ENCODE measurements around the gene SH3RF3. TPM values are rescaled to one million over a fixed set of nuclear protein-coding genes. Genes with fewer than 3 reads are reported as not detected.

Gene SH3RF3
- total RNA-seq, 1 donor from 2014 or later = 0.47 TPM

DNA sequence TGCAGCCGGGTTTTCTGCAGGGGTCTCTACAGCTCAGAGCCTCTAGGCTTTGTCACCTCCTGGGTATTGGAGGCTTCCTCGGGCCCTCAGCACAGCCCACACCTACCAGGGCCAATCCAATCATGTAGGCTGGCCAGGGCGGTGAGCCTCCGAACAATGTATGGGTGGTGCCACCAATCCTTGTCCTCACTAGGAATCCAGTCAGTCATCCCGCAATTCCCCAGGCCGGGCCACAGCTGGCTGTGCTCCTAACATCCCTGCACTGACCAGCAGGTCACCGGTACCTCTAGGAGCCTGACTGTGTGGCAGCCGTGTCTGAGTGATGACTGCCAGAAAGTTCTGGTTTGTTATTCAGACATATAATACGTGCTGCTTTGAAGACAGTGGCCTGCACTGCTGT lies 129.4 kb downstream of the SH3RF3 start:
- no peak for DNase-seq
- H3K27ac Mint-ChIP-seq = no peak overlapping the region
- H3K4me1 Mint-ChIP-seq = peaks cover 6% of the 10 kb centered on the region
- H3K9me3 Mint-ChIP-seq = no peaks in the 10 kb centered on the region
- no peak overlapping the region for H3K4me3 Mint-ChIP-seq
- peaks cover 2% of the 10 kb centered on the region for H3K27me3 Mint-ChIP-seq
- intact Hi-C loops (cut with micrococcal nuclease) = no loop called here
- H3K36me3 Mint-ChIP-seq (ENCODE audit: low read depth) = no peaks in the 10 kb centered on the region

- peaks cover 6% of the 10 kb centered on the region for H3K4me1 Mint-ChIP-seq
- H3K27ac Mint-ChIP-seq = no peak overlapping the region
- intact Hi-C loops (cut with micrococcal nuclease) = no loop called here
Measured at GRCh38 chr2:109258905-109259540, 130.0 kb downstream of the SH3RF3 start.

DNA sequence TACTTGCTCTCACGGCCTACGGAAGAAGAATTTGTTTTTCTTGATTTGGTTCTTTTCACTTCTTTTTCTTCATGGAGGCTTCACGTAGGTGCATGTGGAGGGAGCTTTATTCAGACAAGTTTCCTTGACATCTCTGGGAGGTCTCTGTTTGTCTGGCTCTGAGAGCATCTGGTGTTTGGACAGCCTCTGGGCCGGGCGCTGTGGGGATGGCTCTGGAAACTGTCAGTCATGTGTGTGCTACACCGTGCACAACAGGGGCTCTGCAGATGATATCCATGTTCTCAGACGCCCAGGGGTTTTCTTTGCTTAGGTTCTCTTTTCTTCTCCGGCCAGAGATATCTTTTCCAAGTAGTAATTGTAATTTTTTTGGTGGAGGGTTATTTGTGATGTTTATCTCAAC lies 130.7 kb downstream of the SH3RF3 start:
- Mint-ChIP-seq H3K27me3 (peaks cover 4% of the 10 kb centered on the region), H3K36me3 (ENCODE audit: low read depth) (no peaks in the 10 kb centered on the region), H3K4me1 (peaks cover 6% of the 10 kb centered on the region), H3K9me3 (no peaks in the 10 kb centered on the region), H3K27ac (no peak overlapping the region), H3K4me3 (no peak overlapping the region)
- DNase-seq = no peak
- intact Hi-C loops (cut with micrococcal nuclease) = no loop called here

More at GRCh38 chr2:109258905-109259540, 130.0 kb downstream of the SH3RF3 start:
- Mint-ChIP-seq H3K36me3 (ENCODE audit: low read depth) (no peaks in the 10 kb centered on the region), H3K9me3 (no peaks in the 10 kb centered on the region), H3K27me3 (peaks cover 2% of the 10 kb centered on the region), H3K4me3 (no peak overlapping the region)
- no peak for DNase-seq

GRCh38 chr2:109260116-109260855 lies 131.3 kb downstream of the SH3RF3 start:
- Mint-ChIP-seq H3K27ac (no peak overlapping the region), H3K4me3 (no peak overlapping the region), H3K9me3 (no peaks in the 10 kb centered on the region), H3K27me3 (peaks cover 7% of the 10 kb centered on the region), H3K36me3 (ENCODE audit: low read depth) (no peaks in the 10 kb centered on the region), H3K4me1 (peaks cover 6% of the 10 kb centered on the region)
- intact Hi-C loops (cut with micrococcal nuclease) = no loop called here
- DNase-seq = no peak

GRCh38 chr2:109260886-109261700 lies 132.1 kb downstream of the SH3RF3 start:
- H3K36me3 Mint-ChIP-seq (ENCODE audit: low read depth) = no peaks in the 10 kb centered on the region
- H3K9me3 Mint-ChIP-seq = no peaks in the 10 kb centered on the region
- no peak overlapping the region for H3K27ac Mint-ChIP-seq
- no peak overlapping the region for H3K4me3 Mint-ChIP-seq
- H3K27me3 Mint-ChIP-seq = peaks cover 7% of the 10 kb centered on the region
- intact Hi-C loops (cut with micrococcal nuclease) = no loop called here
- no peak for DNase-seq
- peaks cover 6% of the 10 kb centered on the region for H3K4me1 Mint-ChIP-seq

DNA sequence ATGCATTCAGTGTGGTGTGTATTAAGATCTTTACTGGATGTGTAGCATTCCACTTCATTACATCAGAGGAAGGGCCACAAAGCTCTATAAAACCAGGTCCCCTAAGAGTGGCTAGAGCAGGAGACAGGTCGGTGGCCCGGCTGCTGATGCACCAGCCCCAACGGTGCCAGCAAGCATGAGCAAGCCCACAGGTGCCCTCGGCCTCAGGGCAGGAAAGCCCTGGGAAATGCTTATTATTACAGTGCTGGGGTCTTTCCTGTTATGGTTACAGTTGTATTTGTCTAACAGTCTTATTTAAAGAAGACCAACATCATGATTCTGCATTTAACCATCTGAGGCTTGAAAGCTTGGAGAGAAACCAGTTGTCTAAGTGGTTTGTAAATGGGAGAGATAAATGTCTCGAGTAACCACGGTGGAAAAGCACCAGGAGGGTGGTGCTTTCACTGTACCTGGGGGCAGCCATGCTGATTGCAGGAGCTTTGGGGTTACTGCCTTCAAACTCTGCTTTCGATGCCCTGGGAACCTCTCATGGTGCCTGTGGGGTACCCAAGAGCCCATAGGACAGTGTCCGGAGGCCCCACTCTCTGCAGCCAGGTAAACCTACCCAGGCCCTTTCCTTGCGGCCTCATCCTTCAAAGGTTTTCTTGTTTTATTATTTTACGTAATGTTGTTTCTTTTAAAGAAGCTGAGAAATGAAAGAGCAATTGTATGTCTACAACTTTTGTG lies 133.1 kb downstream of the SH3RF3 start:
- peaks cover 6% of the 10 kb centered on the region for H3K4me1 Mint-ChIP-seq
- no peaks in the 10 kb centered on the region for H3K36me3 Mint-ChIP-seq (ENCODE audit: low read depth)
- peaks cover 6% of the 10 kb centered on the region for H3K27me3 Mint-ChIP-seq
- no peak overlapping the region for H3K4me3 Mint-ChIP-seq
- intact Hi-C loops (cut with micrococcal nuclease) = no loop called here
- H3K9me3 Mint-ChIP-seq = no peaks in the 10 kb centered on the region
- DNase-seq = no peak
- H3K27ac Mint-ChIP-seq = no peak overlapping the region

DNA sequence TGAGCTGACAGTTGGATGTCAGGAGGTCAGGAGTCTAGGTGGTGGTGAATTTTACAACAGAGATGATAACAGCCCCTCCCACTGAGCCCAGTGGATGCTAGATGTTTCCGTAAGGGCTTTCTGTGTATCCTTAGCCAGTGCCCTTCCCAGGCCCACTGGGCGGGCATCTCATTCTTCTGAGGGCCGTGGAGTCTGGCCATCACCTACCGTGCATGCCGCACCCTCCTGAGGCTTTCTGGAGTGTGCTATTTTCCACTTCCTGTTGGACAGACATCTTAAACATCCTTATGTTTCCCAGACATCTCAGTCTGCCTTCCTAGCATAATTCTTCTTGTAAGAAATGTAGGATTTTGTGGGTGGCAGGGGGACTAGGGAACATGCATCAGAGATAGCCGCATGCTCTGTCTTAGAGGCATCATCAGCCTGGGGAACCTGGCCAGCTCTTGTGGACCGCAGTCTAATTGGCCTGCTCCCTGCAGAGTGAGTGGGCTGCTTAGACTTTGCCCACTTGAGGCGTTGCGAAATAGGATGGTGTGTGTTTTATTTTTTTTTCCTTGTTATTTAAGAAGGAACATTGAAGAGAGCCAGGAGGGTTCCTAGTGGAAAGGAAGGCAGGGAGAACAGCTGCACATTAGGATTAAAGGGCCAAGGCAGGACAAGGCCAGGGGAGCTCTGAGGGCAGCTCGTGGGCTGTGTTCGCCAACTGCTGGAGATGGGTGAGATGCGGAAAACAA lies 135.8 kb downstream of the SH3RF3 start:
- Mint-ChIP-seq H3K4me3 (no peak overlapping the region), H3K4me1 (peaks cover 6% of the 10 kb centered on the region), H3K27me3 (peaks cover 6% of the 10 kb centered on the region), H3K9me3 (no peaks in the 10 kb centered on the region), H3K27ac (no peak overlapping the region), H3K36me3 (ENCODE audit: low read depth) (no peaks in the 10 kb centered on the region)
- intact Hi-C loops (cut with micrococcal nuclease) = no loop called here
- DNase-seq = no peak

DNA sequence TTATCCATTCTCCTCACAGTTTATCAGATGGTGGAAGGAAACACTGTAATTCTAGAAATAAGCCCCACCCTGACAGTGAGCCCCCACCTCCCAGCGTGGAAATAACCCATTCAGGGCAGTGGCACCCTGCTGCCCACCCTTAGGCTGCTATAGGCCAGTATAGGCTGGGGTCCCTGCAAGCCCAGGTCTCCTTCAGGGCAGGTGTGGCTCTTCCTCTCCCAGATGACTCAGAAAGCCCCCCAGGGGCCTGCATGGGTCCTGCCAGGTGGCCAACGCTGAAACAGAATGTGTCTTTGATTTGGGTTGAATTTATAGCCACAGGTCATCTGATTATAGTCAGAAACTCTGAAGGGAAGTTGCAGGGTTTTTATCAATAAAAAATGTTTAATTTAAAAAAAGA lies 136.4 kb downstream of the SH3RF3 start:
- no peak for DNase-seq
- Mint-ChIP-seq H3K27me3 (peaks cover 6% of the 10 kb centered on the region), H3K4me1 (peaks cover 6% of the 10 kb centered on the region), H3K36me3 (ENCODE audit: low read depth) (no peaks in the 10 kb centered on the region), H3K4me3 (no peak overlapping the region), H3K27ac (no peak overlapping the region), H3K9me3 (no peaks in the 10 kb centered on the region)
- intact Hi-C loops (cut with micrococcal nuclease) = no loop called here

GRCh38 chr2:109265953-109266352 lies 136.9 kb downstream of the SH3RF3 start:
- no peak for DNase-seq
- Mint-ChIP-seq H3K4me1 (peaks cover 3% of the 10 kb centered on the region), H3K36me3 (ENCODE audit: low read depth) (no peaks in the 10 kb centered on the region), H3K27me3 (peaks cover 9% of the 10 kb centered on the region), H3K9me3 (no peaks in the 10 kb centered on the region), H3K4me3 (no peak overlapping the region), H3K27ac (no peak overlapping the region)
- intact Hi-C loops (cut with micrococcal nuclease) = no loop called here

DNA sequence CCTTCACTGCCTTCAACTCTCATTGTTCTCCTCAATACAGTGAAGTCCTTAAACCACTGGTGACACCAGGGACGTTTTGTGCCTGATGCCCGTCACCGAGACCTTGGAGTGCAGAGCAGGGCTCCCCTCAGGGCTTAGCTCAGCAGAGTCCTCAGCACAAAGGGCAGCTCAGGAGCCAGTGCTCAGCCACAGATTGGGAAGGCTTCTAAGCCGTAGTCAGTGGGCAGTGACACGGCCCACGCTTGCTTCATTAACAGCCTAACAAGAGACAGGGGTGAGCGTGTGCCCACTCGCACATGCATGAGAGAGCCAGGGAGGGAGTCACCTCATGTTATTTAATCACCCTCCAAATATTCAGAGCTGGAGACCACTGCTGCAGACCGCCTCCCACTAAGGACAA lies 137.5 kb downstream of the SH3RF3 start:
- H3K27me3 Mint-ChIP-seq = peaks cover 9% of the 10 kb centered on the region
- peaks cover under 1% of the 10 kb centered on the region for H3K4me1 Mint-ChIP-seq
- H3K36me3 Mint-ChIP-seq (ENCODE audit: low read depth) = no peaks in the 10 kb centered on the region
- no peak overlapping the region for H3K4me3 Mint-ChIP-seq
- no peak for DNase-seq
- intact Hi-C loops (cut with micrococcal nuclease) = no loop called here
- H3K27ac Mint-ChIP-seq = no peak overlapping the region
- no peaks in the 10 kb centered on the region for H3K9me3 Mint-ChIP-seq

DNA sequence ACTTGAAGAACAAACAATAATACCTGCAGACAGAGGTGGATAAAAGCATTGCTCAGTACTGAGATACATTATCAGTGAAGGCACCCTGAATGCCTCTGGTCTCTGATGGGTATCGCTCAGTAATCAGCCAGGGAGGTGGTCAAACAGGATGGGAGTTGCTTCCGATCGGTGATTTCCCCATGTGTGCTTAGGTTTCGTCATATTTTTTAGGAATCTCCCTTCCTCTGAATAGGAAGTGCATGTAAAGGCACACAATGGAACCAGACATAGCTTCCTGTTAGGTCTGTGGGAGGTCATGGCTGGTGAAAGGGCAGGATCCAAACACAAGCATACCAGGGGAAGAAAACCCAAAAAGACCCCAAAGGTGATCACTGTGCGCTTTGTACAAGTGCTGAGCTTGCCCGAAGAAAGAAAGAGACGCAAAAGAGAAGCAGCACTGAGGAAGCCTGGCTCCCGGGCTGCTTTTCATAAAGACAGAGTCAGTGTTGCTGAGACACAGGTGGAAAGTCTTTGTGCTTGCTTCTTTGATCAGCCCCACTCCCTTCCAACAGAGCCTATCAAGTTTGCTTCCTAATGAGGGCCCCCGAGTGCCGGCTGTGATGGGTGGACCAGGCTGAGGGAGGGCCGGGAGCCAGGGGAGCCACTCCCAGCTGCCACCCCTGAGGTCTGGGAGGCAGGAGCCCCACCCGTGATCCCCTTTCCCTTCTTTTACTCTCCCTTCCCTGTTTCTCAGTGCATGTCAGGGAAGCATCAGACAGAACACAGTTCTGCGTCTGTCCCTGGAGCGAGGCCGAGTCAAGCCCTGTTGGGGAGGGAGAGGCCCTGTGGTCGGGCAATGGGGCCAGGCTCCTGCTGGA lies 138.2 kb downstream of the SH3RF3 start:
- no peak overlapping the region for H3K4me3 Mint-ChIP-seq
- no peaks in the 10 kb centered on the region for H3K36me3 Mint-ChIP-seq (ENCODE audit: low read depth)
- H3K9me3 Mint-ChIP-seq = no peaks in the 10 kb centered on the region
- H3K4me1 Mint-ChIP-seq = no peaks in the 10 kb centered on the region
- no peak for DNase-seq
- intact Hi-C loops (cut with micrococcal nuclease) = no loop called here
- H3K27ac Mint-ChIP-seq = no peak overlapping the region
- H3K27me3 Mint-ChIP-seq = peaks cover 9% of the 10 kb centered on the region

DNA sequence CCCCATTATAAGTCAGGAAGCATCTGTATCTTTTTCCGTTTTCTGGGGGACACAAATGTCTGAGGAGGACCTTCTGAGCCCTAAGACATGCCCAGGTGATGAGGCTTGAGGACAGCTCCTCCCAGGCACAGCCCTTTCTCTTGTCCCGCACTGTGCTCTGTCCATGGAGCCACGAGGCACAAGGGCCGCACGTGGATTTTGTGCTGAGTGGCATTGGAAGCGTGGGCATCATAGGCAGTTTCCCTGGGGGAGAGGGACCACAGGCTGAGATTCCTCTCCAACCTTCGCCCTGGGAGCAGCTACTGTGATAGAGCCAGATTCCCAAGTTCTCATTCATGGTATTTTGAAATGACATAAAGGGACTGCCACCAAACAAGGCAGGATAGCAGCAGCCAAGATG lies 139.9 kb downstream of the SH3RF3 start:
- no peaks in the 10 kb centered on the region for H3K9me3 Mint-ChIP-seq
- H3K27ac Mint-ChIP-seq = no peak overlapping the region
- intact Hi-C loops (cut with micrococcal nuclease) = no loop called here
- H3K4me1 Mint-ChIP-seq = no peaks in the 10 kb centered on the region
- H3K27me3 Mint-ChIP-seq = peaks cover 9% of the 10 kb centered on the region
- no peaks in the 10 kb centered on the region for H3K36me3 Mint-ChIP-seq (ENCODE audit: low read depth)
- no peak for DNase-seq
- no peak overlapping the region for H3K4me3 Mint-ChIP-seq

All from activated CD4-positive, alpha-beta T cell treated with anti-CD3 and anti-CD28 coated beads, Interleukin-2, amount 10 ng/mL, durations not matched to agents 24 days and 14 days (primary cell).